Mesenteric fat pad (tissue), 1 donor: ENCODE results near the gene SMLR1. TPM values are rescaled to one million over a fixed set of nuclear protein-coding genes. Genes with fewer than 3 reads are reported as not detected.

Experiments
- total RNA-seq: library from RNA; stranded (reverse); fragmentation: NEBNext Ultra II Directional; extraction: Animal tissue kit (Norgen Biotek cat#: 25700); gene quantifications from one replicate; pipeline ENCODE4 v1.2.1, GENCODE V29; 2021
- donor health status: DM: yes; HTN: yes; CAD: no.

Gene SMLR1
- total RNA-seq, 1 donor from 2014 or later = not detected

Other genes starting within 250 kb of the SMLR1 start
- 211 TPM for gene EPB41L2, start 235.8 kb downstream of the SMLR1 start, total RNA-seq